GM18508 (cell line): ENCODE measurements around the gene SNU13.
"Not testable (repeated sequence)": the region's sequence is repeated elsewhere in the genome, so short reads cannot be mapped to it uniquely, and the experiment has no call there.

Experiments
- ATAC-seq: cut with Tn5 transposase; IDR thresholded peaks from one replicate; pipeline ENCODE4 v1.9.1; 2021; ENCODE audit warnings: moderate number of reproducible peaks; ENCODE audit not compliant: insufficient read depth, unreplicated experiment

The SNU13 gene

GRCh38 chr22:41647771-41648170 lies 40.9 kb downstream of the SNU13 start:
- no peak for ATAC-seq

GRCh38 chr22:41642331-41643110 lies 46.1 kb downstream of the SNU13 start:
- ATAC-seq: no peak

- no peak for ATAC-seq
Observed at GRCh38 chr22:41641854-41642253, 46.8 kb downstream of the SNU13 start.

- no peak for ATAC-seq
Observed at GRCh38 chr22:41638748-41639147, 49.9 kb downstream of the SNU13 start.

- no peak for ATAC-seq
Observed at GRCh38 chr22:41638124-41638523, 50.5 kb downstream of the SNU13 start.

- ATAC-seq: not testable (repeated sequence)
Observed at GRCh38 chr22:41637623-41638022, 51.0 kb downstream of the SNU13 start.

GRCh38 chr22:41636467-41636866 lies 52.2 kb downstream of the SNU13 start:
- no peak for ATAC-seq

- ATAC-seq: not testable (repeated sequence)
Observed at GRCh38 chr22:41634610-41635009, 54.1 kb downstream of the SNU13 start.

GRCh38 chr22:41631615-41632014 lies 57.1 kb downstream of the SNU13 start:
- not testable (repeated sequence) for ATAC-seq

- ATAC-seq: not testable (repeated sequence)
Observed at GRCh38 chr22:41631115-41631514, 57.6 kb downstream of the SNU13 start.

- no peak for ATAC-seq
Observed at GRCh38 chr22:41625577-41625976, 63.1 kb downstream of the SNU13 start.
